IPS-18c (cell line): Measurements from ENCODE around the gene NPHS1.
"Not testable (repeated sequence)": the region's sequence is repeated elsewhere in the genome, so short reads cannot be mapped to it uniquely, and the experiment has no call there.

ENCODE experiments used
- H3K4me3 ChIP-seq: 2 replicates; pipeline ENCODE4 v1.7.0; 2013; ENCODE audit warnings: low read depth, mild to moderate bottlenecking, low read length, moderate library complexity; ENCODE audit not compliant: insufficient read depth
- H3K9me3 ChIP-seq: one replicate; pipeline ENCODE4 v1.6.1; 2013; ENCODE audit warnings: mild to moderate bottlenecking, low read length, moderate library complexity; ENCODE audit not compliant: control insufficient read depth, insufficient read depth

Gene NPHS1

DNA sequence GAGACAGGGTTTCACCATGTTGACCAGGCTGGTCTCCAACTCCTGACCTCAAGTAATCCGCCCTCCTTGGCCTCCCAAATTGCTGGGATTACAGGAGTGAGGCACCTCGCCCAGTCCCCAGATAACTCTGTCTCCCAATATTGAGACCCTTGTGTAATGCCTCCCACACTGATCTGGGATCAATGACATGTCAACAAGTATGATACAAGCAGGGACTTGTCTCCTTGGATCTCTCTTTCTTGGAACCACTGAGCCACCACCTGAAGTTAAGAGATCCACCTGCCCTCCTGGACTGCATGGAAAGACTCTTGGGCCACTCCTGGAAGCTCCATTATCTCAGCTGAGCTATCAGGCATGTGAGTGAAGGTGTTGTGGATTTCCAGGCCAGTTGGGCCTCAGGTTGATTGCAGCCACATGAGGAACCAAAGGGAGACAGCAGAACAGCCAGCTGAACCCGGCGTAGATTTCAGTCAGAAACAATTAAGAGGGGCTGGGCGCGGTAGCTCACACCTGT is 33.0 kb upstream of the NPHS1 start:
- Histone ChIP-seq H3K9me3 (no peaks in the 10 kb centered on the region), H3K4me3 (no peak overlapping the region)

- H3K4me3 ChIP-seq: no peak overlapping the region
Observed at GRCh38 chr19:35883882-35884281, 31.6 kb upstream of the NPHS1 start.

GRCh38 chr19:35882114-35882832 is 30.0 kb upstream of the NPHS1 start:
- no peaks in the 10 kb centered on the region for H3K9me3 ChIP-seq
- H3K4me3 ChIP-seq: no peak overlapping the region

More at GRCh38 chr19:35883882-35884281, 31.6 kb upstream of the NPHS1 start:
- H3K9me3 ChIP-seq: no peaks in the 10 kb centered on the region

GRCh38 chr19:35879770-35880317 is 27.5 kb upstream of the NPHS1 start:
- H3K4me3 ChIP-seq: no peak overlapping the region

DNA sequence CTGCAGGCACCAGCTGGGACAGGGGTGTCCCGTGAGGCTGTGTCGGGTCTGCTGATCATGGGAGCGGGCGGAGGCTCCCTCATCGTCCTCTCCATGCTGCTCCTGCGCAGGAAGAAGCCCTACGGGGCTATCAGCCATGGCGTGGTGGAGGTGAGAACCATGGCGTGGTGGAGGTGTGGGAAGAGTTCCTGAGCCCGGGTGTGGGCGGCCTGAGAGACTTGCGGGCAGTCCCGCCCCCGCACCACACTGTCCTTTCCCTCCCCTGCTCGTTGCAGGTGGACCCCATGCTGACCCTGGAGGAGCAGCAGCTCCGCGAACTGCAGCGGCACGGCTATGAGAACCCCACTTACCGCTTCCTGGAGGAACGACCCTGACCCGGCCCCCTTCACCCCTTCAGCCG is 26.8 kb upstream of the NPHS1 start:
- Histone ChIP-seq H3K9me3 (no peaks in the 10 kb centered on the region), H3K4me3 (no peak overlapping the region)

More at GRCh38 chr19:35879770-35880317, 27.5 kb upstream of the NPHS1 start:
- H3K9me3 ChIP-seq: no peaks in the 10 kb centered on the region

DNA sequence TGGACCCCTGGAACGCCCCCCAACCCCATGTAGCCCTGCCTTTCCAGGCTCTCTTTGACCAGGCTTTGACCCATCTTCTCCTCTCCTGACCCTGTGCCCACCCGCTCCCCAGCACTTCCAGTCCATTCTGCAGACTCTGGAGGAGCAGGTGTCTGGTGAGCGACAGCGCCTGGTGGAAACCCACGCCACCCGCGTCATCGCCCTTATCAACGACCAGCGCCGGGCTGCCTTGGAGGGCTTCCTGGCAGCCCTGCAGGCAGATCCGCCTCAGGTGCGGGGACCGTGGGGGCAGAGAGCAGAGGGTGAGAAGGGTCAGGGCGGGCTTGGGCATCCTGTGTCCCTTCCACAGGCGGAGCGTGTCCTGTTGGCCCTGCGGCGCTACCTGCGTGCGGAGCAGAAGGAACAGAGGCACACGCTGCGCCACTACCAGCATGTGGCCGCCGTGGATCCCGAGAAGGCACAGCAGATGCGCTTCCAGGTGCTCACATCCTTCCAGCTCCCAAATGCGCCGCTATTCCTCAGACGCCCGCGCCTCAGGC is 22.2 kb upstream of the NPHS1 start:
- peaks cover 2% of the 10 kb centered on the region for H3K9me3 ChIP-seq
- H3K4me3 ChIP-seq: no peak overlapping the region

DNA sequence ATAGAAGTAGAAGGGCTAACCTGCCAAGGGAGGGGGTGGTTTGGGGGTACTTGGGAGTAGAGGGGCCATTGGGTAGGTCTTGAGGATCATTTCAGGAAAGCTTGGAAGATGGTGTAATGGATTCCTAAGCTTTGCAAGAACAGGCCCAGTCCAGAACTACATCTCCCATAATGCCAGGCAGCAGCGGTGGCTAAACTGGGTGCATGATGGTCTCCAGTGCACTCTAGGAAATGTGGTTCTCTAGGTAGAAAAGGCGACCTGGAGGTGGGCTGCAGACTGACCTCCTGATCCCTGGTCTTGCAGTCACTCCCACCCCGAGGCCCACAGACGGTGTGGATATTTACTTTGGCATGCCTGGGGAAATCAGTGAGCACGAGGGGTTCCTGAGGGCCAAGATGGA is 19.9 kb upstream of the NPHS1 start:
- peaks cover 2% of the 10 kb centered on the region for H3K9me3 ChIP-seq
- H3K4me3 ChIP-seq: no peak overlapping the region

DNA sequence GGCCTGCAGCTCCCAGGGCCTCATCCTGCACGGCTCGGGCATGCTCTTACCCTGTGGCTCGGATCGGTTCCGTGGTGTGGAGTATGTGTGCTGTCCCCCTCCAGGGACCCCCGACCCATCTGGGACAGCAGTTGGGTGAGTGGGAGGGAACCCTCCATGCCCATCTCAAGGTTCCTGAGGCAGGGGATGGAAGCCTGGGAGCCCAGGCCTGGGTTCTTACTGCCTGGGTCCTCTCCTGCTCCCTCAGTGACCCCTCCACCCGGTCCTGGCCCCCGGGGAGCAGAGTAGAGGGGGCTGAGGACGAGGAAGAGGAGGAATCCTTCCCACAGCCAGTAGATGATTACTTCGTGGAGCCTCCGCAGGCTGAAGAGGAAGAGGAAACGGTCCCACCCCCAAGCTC is 19.3 kb upstream of the NPHS1 start:
- peaks cover 2% of the 10 kb centered on the region for H3K9me3 ChIP-seq
- H3K4me3 ChIP-seq: no peak overlapping the region

GRCh38 chr19:35870798-35871197 is 18.5 kb upstream of the NPHS1 start:
- peaks cover 2% of the 10 kb centered on the region for H3K9me3 ChIP-seq
- no peak overlapping the region for H3K4me3 ChIP-seq

DNA sequence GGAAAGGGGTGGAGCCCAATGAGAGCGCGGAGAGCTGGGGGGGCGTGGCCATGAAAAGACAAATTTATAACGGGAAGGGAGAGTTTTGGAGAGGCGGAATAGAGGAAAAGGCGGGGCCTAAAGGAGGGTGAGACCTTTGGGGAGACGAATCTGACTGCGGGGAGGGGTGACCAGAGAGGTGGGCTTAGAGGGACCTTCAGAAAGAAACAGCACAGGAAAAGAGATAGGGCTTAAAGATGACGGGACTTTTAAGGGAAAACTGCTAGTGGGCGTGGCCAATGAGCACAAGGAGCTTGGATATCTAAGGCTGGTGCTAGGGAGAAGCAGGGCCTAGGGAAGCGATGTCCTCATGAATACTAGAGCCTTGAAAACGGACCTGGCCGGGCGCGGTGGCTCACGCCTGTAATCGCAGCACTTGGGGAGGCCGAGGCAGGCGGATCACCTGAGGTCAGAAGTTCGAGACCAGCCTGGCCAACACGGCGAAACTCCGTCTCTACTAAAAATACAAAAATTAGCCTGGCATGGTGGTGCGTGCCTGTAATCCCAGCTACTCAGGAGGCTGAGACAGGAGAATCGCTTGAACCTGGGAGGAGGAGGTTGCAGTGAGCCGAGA is 17.9 kb upstream of the NPHS1 start:
- H3K4me3 ChIP-seq: peak overlapping the region; percentile 71; the same call in 1 of the 2 replicates

GRCh38 chr19:35869327-35870123 is 17.2 kb upstream of the NPHS1 start:
- peaks cover 2% of the 10 kb centered on the region for H3K9me3 ChIP-seq
- peak overlapping the region; percentile 71 for H3K4me3 ChIP-seq

More for the DNA sequence above, 17.9 kb upstream of the NPHS1 start:
- not testable (repeated sequence) for H3K9me3 ChIP-seq

DNA sequence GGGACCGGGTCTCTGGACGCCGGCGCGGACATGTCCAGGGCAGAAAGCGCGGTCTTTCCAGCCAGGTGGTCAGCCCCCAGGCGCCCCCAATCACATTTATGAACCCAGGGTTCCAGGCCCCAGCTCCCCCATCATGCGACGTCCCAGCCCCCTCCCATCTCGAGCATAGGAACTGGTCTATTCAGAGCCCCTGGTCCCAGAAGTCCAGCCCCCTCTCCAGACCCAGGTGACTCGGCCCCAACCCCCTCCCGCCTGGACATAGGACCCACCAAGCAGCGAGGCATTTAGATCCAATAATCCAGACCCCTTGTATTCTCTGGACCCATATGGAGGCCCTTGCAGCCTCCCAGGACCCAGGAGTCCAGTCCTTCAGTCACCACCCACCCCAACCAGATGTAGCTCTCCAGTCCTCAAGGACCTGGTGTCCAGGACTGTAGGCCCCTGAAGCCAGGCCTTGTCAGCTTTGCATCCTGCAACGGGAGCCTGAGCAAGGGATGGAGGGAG is 16.6 kb upstream of the NPHS1 start:
- peak overlapping the region; percentile 71 for H3K4me3 ChIP-seq
- peaks cover 2% of the 10 kb centered on the region for H3K9me3 ChIP-seq

DNA sequence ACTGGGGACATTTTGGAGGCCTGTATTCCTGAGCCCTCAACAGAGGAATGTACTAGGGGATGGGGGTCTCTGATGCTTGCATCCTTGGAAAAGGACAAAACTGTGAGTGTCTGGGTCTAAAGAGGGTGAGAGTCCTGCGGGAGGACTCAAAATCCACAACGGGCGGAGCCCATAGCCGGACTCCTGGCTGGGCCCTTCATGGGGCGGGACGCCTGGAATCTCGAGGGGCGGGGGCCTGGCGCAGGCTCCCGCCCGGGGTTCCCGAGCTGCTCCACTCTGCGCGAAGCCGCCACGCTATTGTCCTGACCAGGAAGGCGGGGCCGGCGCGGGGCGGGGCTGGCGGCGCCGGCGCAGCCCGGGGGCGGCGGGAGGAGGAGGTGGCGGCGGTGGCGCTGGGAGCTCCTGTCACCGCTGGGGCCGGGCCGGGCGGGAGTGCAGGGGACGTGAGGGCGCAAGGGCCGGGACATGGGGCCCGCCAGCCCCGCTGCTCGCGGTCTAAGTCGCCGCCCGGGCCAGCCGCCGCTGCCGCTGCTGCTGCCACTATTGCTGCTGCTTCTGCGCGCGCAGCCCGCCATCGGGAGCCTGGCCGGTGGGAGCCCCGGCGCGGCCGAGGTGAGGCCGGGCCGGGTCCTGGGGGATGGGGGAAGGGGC is 16.0 kb upstream of the NPHS1 start, which contains the start of gene APLP1:
TSS of gene APLP1 (plus strand) at position 403 of the 651 bp plus-strand sequence. CDS start at position 466, 63 bp downstream.
- Histone ChIP-seq H3K4me3 (peak within 1 kb of the TSS; percentile 71), H3K9me3 (peaks cover 2% of the 10 kb centered on the region)

GRCh38 chr19:35863018-35863417 is 10.7 kb upstream of the NPHS1 start:
- Histone ChIP-seq H3K9me3 (no peaks in the 10 kb centered on the region), H3K4me3 (no peak overlapping the region)

DNA sequence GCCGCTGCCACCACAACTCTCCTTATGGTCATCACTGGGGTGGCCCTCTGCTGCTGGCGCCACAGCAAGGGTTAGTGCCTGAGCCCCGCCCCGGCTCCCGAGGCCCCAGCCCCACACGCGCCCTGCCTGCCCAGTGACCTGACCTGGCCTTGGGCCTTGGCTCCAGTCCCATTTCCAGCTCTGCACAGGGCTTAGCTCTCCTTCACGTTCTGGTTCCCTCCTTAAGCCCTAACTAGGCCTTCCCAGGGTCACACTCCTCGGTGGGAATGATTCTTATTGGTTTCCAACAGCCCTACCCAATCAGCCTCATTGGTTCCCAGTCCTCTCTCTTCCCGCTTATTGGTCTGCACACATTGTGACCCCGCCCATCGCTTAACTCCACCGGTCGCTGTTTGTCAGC is 10.2 kb upstream of the NPHS1 start:
- Histone ChIP-seq H3K4me3 (no peak overlapping the region), H3K9me3 (no peaks in the 10 kb centered on the region)

DNA sequence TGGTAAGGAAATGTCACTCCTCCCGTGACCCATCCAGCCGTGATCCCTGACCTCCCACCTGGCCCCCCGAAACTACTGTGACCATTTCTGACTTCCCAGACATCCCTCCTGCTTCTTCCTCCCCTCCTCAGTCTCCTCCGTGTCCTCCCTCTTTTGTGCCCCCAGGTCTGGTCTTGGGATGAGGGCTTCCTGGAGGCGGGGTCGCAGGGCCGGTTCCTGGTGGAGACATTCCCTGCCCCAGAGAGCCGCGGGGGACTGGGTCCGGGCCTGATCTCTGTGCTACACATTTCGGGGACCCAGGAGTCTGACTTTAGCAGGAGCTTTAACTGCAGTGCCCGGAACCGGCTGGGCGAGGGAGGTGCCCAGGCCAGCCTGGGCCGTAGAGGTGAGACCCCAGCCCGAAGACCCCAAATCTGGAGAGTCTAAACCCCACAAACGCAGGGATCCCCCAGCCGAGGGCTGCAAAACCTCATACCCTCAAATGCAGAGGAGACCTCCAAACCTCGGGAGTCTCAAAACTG is 9.4 kb upstream of the NPHS1 start:
- H3K4me3 ChIP-seq: peak overlapping the region; percentile 65; the same call in 1 of the 2 replicates

More for the DNA sequence above, 9.4 kb upstream of the NPHS1 start:
- no peaks in the 10 kb centered on the region for H3K9me3 ChIP-seq
